HepG2 (cell line): Measurements from ENCODE around the gene MED1. TPM values are rescaled to one million over a fixed set of nuclear protein-coding genes. Genes with fewer than 3 reads are reported as not detected.
A peak's percentile ranks its signal among the peaks of the same experiment; 100 is the strongest.

Experiments
- ATAC-seq: fragments of 200-7000 bp; cut with Tn5 transposase; 3 replicates; pipeline ENCODE4 v1.9.1; 2020; ENCODE audit warnings: mild to moderate bottlenecking, moderate library complexity
- BruUV-seq: library from RNA; stranded (reverse); fragments of 400-500 nt; replicated peaks from 2 replicates; lab custom pipeline; 2021; lab: Mats Ljungman, UMichigan
- CTCF ChIA-PET: fragments of 300-600 bp; formaldehyde crosslinking; extraction: SDS; loops from one replicate; lab custom pipeline; 2021; ENCODE audit warnings: low total read pairs, inconsistent platforms, low intra/inter-chr PET ratio; lab: Yijun Ruan, JAX
- POLR2A ChIA-PET: fragments of 350-600 bp; sonication (Branson Sonifier 250); formaldehyde crosslinking; loops from one replicate; lab custom pipeline; 2020; ENCODE audit warnings: antibody characterized with exemption, inconsistent platforms; lab: Yijun Ruan, JAX
- DNase-seq: peaks from one replicate; pipeline ENCODE4 v3.0.0-alpha.2; 2015; ENCODE audit warnings: low spot score
- FAIRE-seq: peaks from 3 replicates; lab custom pipeline; 2011; peaks lifted over from hg19 to GRCh38; lab: Jason Lieb, UNC
- H2AFZ ChIP-seq: one replicate; pipeline ENCODE4 v1.6.1; 2011; ENCODE audit warnings: low read length, inconsistent platforms
- H3K27ac ChIP-seq: fragments of 300-600 bp; 3 replicates; pipeline ENCODE4 v1.8.0; 2011; ENCODE audit warnings: mixed run types, mild to moderate bottlenecking, mixed read lengths, low read length, inconsistent platforms; ENCODE audit not compliant: insufficient read depth; ENCODE audit errors: extremely low read length
- H3K27me3 ChIP-seq, 2 experiments: fragments of 200-600 bp in 1 of 2; 2 replicates in 1 of 2; 3 replicates in 1 of 2; pipeline versions ENCODE4 v1.6.0 to v1.8.0; 2011; ENCODE audit warnings: low read length in 2 of 2, mild to moderate bottlenecking in 2 of 2, moderate library complexity in 2 of 2, inconsistent platforms in 1 of 2; ENCODE audit not compliant: insufficient read depth in 2 of 2, control insufficient read depth in 1 of 2
- H3K36me3 ChIP-seq, 2 experiments: fragments of 200-600 bp in 1 of 2; replicated peaks in 1 of 2; 2 replicates in 1 of 2; 3 replicates in 1 of 2; pipeline versions ENCODE4 v1.5.1 to v1.8.0; 2011; ENCODE audit warnings: low read length in 2 of 2, inconsistent platforms in 1 of 2; ENCODE audit not compliant: insufficient read depth in 2 of 2, control insufficient read depth in 1 of 2
- H3K4me1 ChIP-seq: 2 replicates; pipeline ENCODE4 v1.5.1; 2012; ENCODE audit warnings: low read length, inconsistent platforms; ENCODE audit not compliant: insufficient read depth
- H3K4me2 ChIP-seq: 2 replicates; pipeline ENCODE4 v1.6.0; 2011; ENCODE audit warnings: low read depth, low read length, inconsistent platforms
- H3K4me3 ChIP-seq, 3 experiments: fragments of 200-600 bp in 1 of 3; sonication (generic), shearing (Covaris generic) in 1 of 3; replicated peaks in 1 of 3; 2 replicates each; pipeline ENCODE4 v1.5.1; 2011 to 2016; ENCODE audit warnings: low read length in 3 of 3, inconsistent platforms in 2 of 3, low read depth in 2 of 3, mild to moderate bottlenecking in 2 of 3, control low read depth in 1 of 3, mixed read lengths in 1 of 3; ENCODE audit not compliant: insufficient read depth in 1 of 3
- H3K79me2 ChIP-seq: one replicate; pipeline ENCODE4 v1.6.1; 2011; ENCODE audit warnings: low read length, inconsistent platforms; ENCODE audit not compliant: insufficient read depth
- H3K9ac ChIP-seq: 2 replicates; pipeline ENCODE4 v1.6.0; 2011; ENCODE audit warnings: mild to moderate bottlenecking, low read depth, low read length, inconsistent platforms; ENCODE audit not compliant: insufficient read depth
- H3K9me3 ChIP-seq: 2 replicates; pipeline ENCODE4 v1.5.1; 2012; ENCODE audit warnings: mild to moderate bottlenecking, low read length
- H4K20me1 ChIP-seq: 2 replicates; pipeline ENCODE4 v1.6.0; 2011; ENCODE audit warnings: inconsistent platforms, mild to moderate bottlenecking, low read length, moderate library complexity; ENCODE audit not compliant: insufficient read depth
- CSRNP2 ChIP-seq: sonication (generic); formaldehyde crosslinking; conservative IDR thresholded peaks from 2 replicates; pipeline ENCODE4 v1.8.0; 2022; ENCODE audit warnings: low read depth, missing genetic modification reagents
- DBP ChIP-seq: sonication (generic); formaldehyde crosslinking; IDR thresholded peaks from 2 replicates; pipeline ENCODE4 v1.4.0; 2020; ENCODE audit warnings: missing genetic modification reagents; ENCODE audit errors: not compliant biosample characterization
- FOSL1 ChIP-seq: sonication (generic); formaldehyde crosslinking; IDR thresholded peaks from 2 replicates; pipeline ENCODE4 v1.9.0; 2021; ENCODE audit warnings: missing genetic modification reagents, borderline replicate concordance
- HMGXB4 ChIP-seq, 2 experiments: sonication (generic) in 1 of 2; formaldehyde crosslinking in 1 of 2; IDR thresholded peaks; 2 replicates each; pipeline versions ENCODE4 v1.4.0 to v1.6.1; 2018 to 2020; ENCODE audit warnings: missing genetic modification reagents in 2 of 2, borderline replicate concordance in 1 of 2, low read depth in 1 of 2, mild to moderate bottlenecking in 1 of 2, missing biosample characterization in 1 of 2
- ONECUT2 ChIP-seq: sonication (generic); formaldehyde crosslinking; IDR thresholded peaks from 2 replicates; pipeline ENCODE4 v1.4.0; 2020; ENCODE audit warnings: missing genetic modification reagents
- POLR2A ChIP-seq, 2 experiments: IDR thresholded peaks; 2 replicates each; pipeline ENCODE4 v1.6.1; 2011; ENCODE audit warnings: low read depth in 2 of 2, low read length in 2 of 2, mild to moderate bottlenecking in 1 of 2, moderate library complexity in 1 of 2; ENCODE audit not compliant: insufficient read depth in 1 of 2
- SAP130 ChIP-seq: IDR thresholded peaks from 2 replicates; pipeline ENCODE4 v1.6.1; 2016; ENCODE audit warnings: low read depth
- SP1 ChIP-seq, 2 experiments: fragments of 450-650 bp in 1 of 2; sonication (generic) in 1 of 2; formaldehyde crosslinking in 1 of 2; IDR thresholded peaks; 2 replicates each; pipeline versions ENCODE4 v1.4.0 to v1.6.1; 2016 to 2020; ENCODE audit warnings: missing genetic modification reagents in 1 of 2
- ZIK1 ChIP-seq: sonication (generic); formaldehyde crosslinking; IDR thresholded peaks from 2 replicates; pipeline ENCODE4 v1.5.0; 2020; ENCODE audit warnings: mild to moderate bottlenecking, low read depth, missing genetic modification reagents, borderline replicate concordance
- ZNF274 ChIP-seq: sonication (generic); formaldehyde crosslinking; IDR thresholded peaks from 2 replicates; pipeline ENCODE4 v1.5.1; 2020; ENCODE audit warnings: mild to moderate bottlenecking, missing genetic modification reagents
- ZNF33B ChIP-seq: sonication (generic); formaldehyde crosslinking; IDR thresholded peaks from 2 replicates; pipeline ENCODE4 v1.5.1; 2020; ENCODE audit warnings: mild to moderate bottlenecking, missing genetic modification reagents
- ZNF569 ChIP-seq: sonication (generic); formaldehyde crosslinking; IDR thresholded peaks from 2 replicates; pipeline ENCODE4 v1.5.0; 2020; ENCODE audit warnings: mild to moderate bottlenecking, missing genetic modification reagents, moderate library complexity, borderline replicate concordance
- ZNF572 ChIP-seq: sonication (generic); formaldehyde crosslinking; IDR thresholded peaks from 2 replicates; pipeline ENCODE4 v1.5.1; 2020; ENCODE audit warnings: mild to moderate bottlenecking, missing genetic modification reagents
- ZNF607 ChIP-seq: sonication (generic); formaldehyde crosslinking; IDR thresholded peaks from 2 replicates; pipeline ENCODE4 v1.5.1; 2020; ENCODE audit warnings: missing genetic modification reagents, mild to moderate bottlenecking, borderline replicate concordance
- ZNF720 ChIP-seq: sonication (generic); formaldehyde crosslinking; IDR thresholded peaks from 2 replicates; pipeline ENCODE4 v1.4.0; 2020; ENCODE audit warnings: missing genetic modification reagents
- ZNF772 ChIP-seq: sonication (generic); formaldehyde crosslinking; IDR thresholded peaks from 2 replicates; pipeline ENCODE4 v1.5.0; 2020; ENCODE audit warnings: mild to moderate bottlenecking, missing genetic modification reagents
- WGBS: methylation state at CpG from one replicate; pipeline ENCODE4 v1.1.6; 2017; ENCODE audit warnings: low lambda C conversion rate; 5-methylcytosine and 5-hydroxymethylcytosine counted together
- in situ Hi-C: cut with HindIII; loops from 2 replicates; pipeline ENCODE4 v1.10.0; 2017; ENCODE audit warnings: low pct_unique_long_range_greater_than_20kb; ENCODE audit not compliant: extremely low pct_ligation_motif_present
- intact Hi-C: fragments of 100-400 bp; cut with micrococcal nuclease; formaldehyde crosslinking; loops from one replicate; pipeline ENCODE4 v1.10.0; 2022; ENCODE audit not compliant: unreplicated experiment
- polyA plus RNA-seq, 8 experiments: library from polyadenylated mRNA; depleted of rRNA in 3 of 8; stranded (reverse) in 7 of 8; unstranded in 1 of 8; fragments of >200 nt; fragmentation: Illumina TruSeq in 4 of 8; extraction: Trizol in 4 of 8; gene quantifications; 2 replicates each; pipeline versions ENCODE4 v1.2.1 to v1.2.3, GENCODE V29; 2011 to 2016; ENCODE audit warnings: low read depth in 4 of 8, missing spikeins in 1 of 8, mixed read lengths in 1 of 8; ENCODE audit not compliant: insufficient read depth in 1 of 8
- total RNA-seq, 5 experiments: library from RNA; depleted of rRNA; stranded (reverse); fragments of >200 nt; fragmentation: Illumina TruSeq; extraction: Trizol; gene quantifications; 2 replicates each; pipeline ENCODE4 v1.2.3, GENCODE V29; 2016; ENCODE audit warnings: low read depth in 1 of 5

The MED1 gene
- total and polyA plus RNA-seq, 2 of the 13 experiments (the other 11 are each of a cell fraction or from before 2014, with no cell fraction given) = 37.5 to 40.1 TPM

- TF ChIP-seq ZNF274 (CRISPR knock-in tag) (0 out of 2 replicates have a peak, but pooled peaks have one; percentile 24), FOSL1 (peak; percentile 7; the same call in 1 of the 2 replicates), ZNF572 (CRISPR knock-in tag) (0 out of 2 replicates have a peak, but pooled peaks have one; percentile 62), ZNF607 (0 out of 2 replicates have a peak, but pooled peaks have one; percentile 32), ZIK1 (CRISPR knock-in tag) (0 out of 2 replicates have a peak, but pooled peaks have one; percentile 16), POLR2A (IDR thresholded peaks at IDR 0.05; ENCODE audit: insufficient read depth in 1 of 2, low read depth in 2 of 2, low read length in 2 of 2) (peak in 1 of 2 experiments; percentile 44; a peak in 2 of 4 replicates), ZNF33B (0 out of 2 replicates have a peak, but pooled peaks have one; percentile 26)
These were observed 11.7 kb upstream of the MED1 start (continued) for GRCh38 chr17:39462631-39463375.

- BruUV-seq = no TSS peak
- H3K36me3 ChIP-seq = 0 out of 5 replicates have a peak, but pooled peaks cover 0 to under 1% of the 10 kb centered on the region in 2 experiments
- H3K4me1 ChIP-seq = peaks cover 42% of the 10 kb centered on the region
- FAIRE-seq (no peak), DNase-seq (peak; percentile 36), ATAC-seq (peak; percentile 53)
- ChIA-PET POLR2A (interaction anchor here (0.5 to 9.6 kb wide), 14 partner anchors 11 to 308 kb away, joined by 3 to 302 read pairs (median 4); partner anchors contain the start of genes FBXL20, MED1, PGAP3 and RPL19), CTCF (no interaction called here)
- peak overlapping the region; percentile 100 for H3K9ac ChIP-seq
- H3K4me2 ChIP-seq = peak overlapping the region; percentile 90
- peak overlapping the region; percentile 98 for H3K27ac ChIP-seq
- peaks cover 46% of the 10 kb centered on the region for H4K20me1 ChIP-seq
- H3K27me3 ChIP-seq = no peaks in the 10 kb centered on the region; a peak in 1 of 5 replicates
- H3K4me3 ChIP-seq = peak overlapping the region; percentile 86 to 99 (median 96)
- in situ Hi-C loops (no loop called here), intact Hi-C loops (loop anchor here (1.0 to 10.0 kb wide), 2 partner anchors 9 to 273 kb away; partner anchors contain the start of genes GRB7 and MIEN1)
- H2AFZ ChIP-seq = no peak overlapping the region
- WGBS = 1% methylated on average over 32 of the region's 34 CpGs
- H3K9me3 ChIP-seq = no peaks in the 10 kb centered on the region
- peaks cover 56% of the 10 kb centered on the region for H3K79me2 ChIP-seq
- TF ChIP-seq SP1 (IDR thresholded peaks at IDR 0.05) (no peak), SP1 (CRISPR knock-in tag; IDR thresholded peaks at IDR 0.05) (peak; percentile 38; the same call in 1 of the 2 replicates), ZNF772 (CRISPR knock-in tag) (0 out of 2 replicates have a peak, but pooled peaks have one; percentile 35), SAP130 (CRISPR knock-in tag) (peak; percentile 6; the same call in 1 of the 2 replicates), ZNF569 (CRISPR knock-in tag) (no peak), HMGXB4 (CRISPR knock-in tag; IDR thresholded peaks at IDR 0.05; ENCODE audit: borderline replicate concordance in 1 of 2, low read depth in 1 of 2) (no peak), CSRNP2 (CRISPR knock-in tag) (0 out of 2 replicates have a peak, but pooled peaks have one; percentile 17), ZNF720 (CRISPR knock-in tag) (no peak), ONECUT2 (CRISPR knock-in tag) (peak; percentile 37; the same call in 1 of the 2 replicates), DBP (CRISPR knock-in tag) (no peak)
These were observed 11.0 kb upstream of the MED1 start for GRCh38 chr17:39461926-39462569.
